ENCODE results near the gene TCEA3. TPM values are rescaled to one million over a fixed set of nuclear protein-coding genes. Genes with fewer than 3 reads are reported as not detected.

The TCEA3 gene
- total and polyA plus RNA-seq, 2 donors (not counting 3 experiments of a cell fraction or from before 2014, with no cell fraction given): 1.5 to 3.7 TPM

DNA sequence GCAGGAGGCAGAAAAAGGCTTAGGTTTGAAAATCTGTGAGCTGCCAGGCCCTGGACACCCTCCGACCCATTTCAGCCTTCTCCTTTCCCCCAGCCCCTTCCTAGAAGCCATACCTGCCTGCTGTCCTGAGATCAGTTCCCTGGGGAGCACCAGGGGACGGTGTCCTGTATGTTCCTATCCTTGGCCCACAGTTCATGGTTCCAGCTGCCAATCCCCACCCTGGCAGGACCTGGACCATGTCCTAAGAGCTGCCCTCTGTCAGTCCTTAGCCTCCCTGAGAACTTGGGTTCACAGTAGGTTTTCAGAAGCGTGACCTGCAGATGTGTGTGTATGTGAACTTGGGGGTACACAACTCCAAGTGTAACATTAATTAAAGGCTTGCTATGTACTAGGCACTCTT, 3.8 kb downstream of the TCEA3 start:
- H3K4me3 ChIP-seq (replicated peaks in 1 of 3; ENCODE audit: insufficient read depth in 1 of 3, low read depth in 1 of 3, low read length in 3 of 3): no peak overlapping the region
- H3K27me3 ChIP-seq (ENCODE audit: control insufficient read depth in 2 of 2, insufficient read depth in 2 of 2, low read length in 2 of 2): peaks cover 0 to 9% of the 10 kb centered on the region in 2 experiments
- TF ChIP-seq POLR2AphosphoS5 (IDR thresholded peaks at IDR 0.05; ENCODE audit: insufficient read depth, low read depth, low read length): no peak
- no peak for TF ChIP-seq POLR2A (IDR thresholded peaks at IDR 0.05; ENCODE audit: low read depth, low read length)
- TF ChIP-seq EZH2 (IDR thresholded peaks at IDR 0.05; ENCODE audit: borderline replicate concordance, low read depth, low read length, severe bottlenecking): no peak
- no peak for TF ChIP-seq GATA2 (IDR thresholded peaks at IDR 0.05; ENCODE audit: insufficient read depth, insufficient read length, low read depth, low read length)
- TF ChIP-seq, protein P1, sequence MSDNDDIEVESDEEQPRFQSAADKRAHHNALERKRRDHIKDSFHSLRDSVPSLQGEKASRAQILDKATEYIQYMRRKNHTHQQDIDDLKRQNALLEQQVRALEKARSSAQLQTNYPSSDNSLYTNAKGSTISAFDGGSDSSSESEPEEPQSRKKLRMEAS (IDR thresholded peaks at IDR 0.05; ENCODE audit: insufficient read depth, insufficient read length): no peak
- no peak for TF ChIP-seq MYC (IDR thresholded peaks at IDR 0.05; ENCODE audit: low read depth, low read length)
- TF ChIP-seq FOS (IDR thresholded peaks at IDR 0.05; ENCODE audit: borderline replicate concordance, insufficient read depth, low read length): no peak
- TF ChIP-seq, protein P2, sequence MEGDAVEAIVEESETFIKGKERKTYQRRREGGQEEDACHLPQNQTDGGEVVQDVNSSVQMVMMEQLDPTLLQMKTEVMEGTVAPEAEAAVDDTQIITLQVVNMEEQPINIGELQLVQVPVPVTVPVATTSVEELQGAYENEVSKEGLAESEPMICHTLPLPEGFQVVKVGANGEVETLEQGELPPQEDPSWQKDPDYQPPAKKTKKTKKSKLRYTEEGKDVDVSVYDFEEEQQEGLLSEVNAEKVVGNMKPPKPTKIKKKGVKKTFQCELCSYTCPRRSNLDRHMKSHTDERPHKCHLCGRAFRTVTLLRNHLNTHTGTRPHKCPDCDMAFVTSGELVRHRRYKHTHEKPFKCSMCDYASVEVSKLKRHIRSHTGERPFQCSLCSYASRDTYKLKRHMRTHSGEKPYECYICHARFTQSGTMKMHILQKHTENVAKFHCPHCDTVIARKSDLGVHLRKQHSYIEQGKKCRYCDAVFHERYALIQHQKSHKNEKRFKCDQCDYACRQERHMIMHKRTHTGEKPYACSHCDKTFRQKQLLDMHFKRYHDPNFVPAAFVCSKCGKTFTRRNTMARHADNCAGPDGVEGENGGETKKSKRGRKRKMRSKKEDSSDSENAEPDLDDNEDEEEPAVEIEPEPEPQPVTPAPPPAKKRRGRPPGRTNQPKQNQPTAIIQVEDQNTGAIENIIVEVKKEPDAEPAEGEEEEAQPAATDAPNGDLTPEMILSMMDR (IDR thresholded peaks at IDR 0.05; ENCODE audit: extremely low read depth in 1 of 2, insufficient read depth in 1 of 2, low read depth in 1 of 2, low read length in 2 of 2): no peak
- TF ChIP-seq JUN (IDR thresholded peaks at IDR 0.05; ENCODE audit: borderline replicate concordance, insufficient read depth, insufficient read length, low read depth): no peak
- ChIA-PET CTCF (interaction anchor here (0.7 to 1.4 kb wide), 2 partner anchors 27 to 77 kb away, joined by 3 to 4 read pairs; no protein-coding TSS in a partner anchor), POLR2A (interaction anchor here (1.0 kb wide), 1 partner anchor 76 kb away, joined by 4 read pairs; the partner anchor contains the start of gene HNRNPR)
- intact Hi-C loops (cut with micrococcal nuclease) (no loop called here), dilution Hi-C loops (cut with MboI; ENCODE audit: extremely low pct_ligation_motif_present, low sequenced_read_pairs) (no loop called here)
- no peaks in the 10 kb centered on the region for H3K9me3 ChIP-seq (replicated peaks; ENCODE audit: control insufficient read depth, insufficient read depth, low read length)
- peaks cover 12% of the 10 kb centered on the region for H3K4me1 ChIP-seq (ENCODE audit: control insufficient read depth, extremely low read depth, insufficient read depth, low read length)
- BruUV-seq (replicated peaks): no TSS peak
- H3K9ac ChIP-seq (replicated peaks; ENCODE audit: extremely low read depth, insufficient read depth, low read length): no peak overlapping the region
- no peak overlapping the region for H3K27ac ChIP-seq (ENCODE audit: insufficient read depth, low read depth, low read length)
- H3K36me3 ChIP-seq (ENCODE audit: control insufficient read depth in 2 of 2, extremely low read depth in 1 of 2, insufficient read depth in 2 of 2, low read length in 2 of 2): no peaks in the 10 kb centered on the region
- H4K20me1 ChIP-seq (replicated peaks; ENCODE audit: control insufficient read depth, extremely low read depth, insufficient read depth, low read length): no peaks in the 10 kb centered on the region
- no peak overlapping the region for H3K4me2 ChIP-seq (ENCODE audit: insufficient read depth, low read length)
- no peaks in the 10 kb centered on the region for H3K9me1 ChIP-seq (replicated peaks; ENCODE audit: control insufficient read depth, extremely low read depth, insufficient read depth, low read length)
- no peak for DNase-seq (ENCODE audit: low read depth, low spot score)
- no peak overlapping the region for H2AFZ ChIP-seq (ENCODE audit: low read depth, low read length)
- no peaks in the 10 kb centered on the region for H3K79me2 ChIP-seq (ENCODE audit: control insufficient read depth, insufficient read depth, low read length)
- no peak for FAIRE-seq
